ENCODE results near the gene ALMS1.

Gene ALMS1

GRCh38 chr2:73651591-73652230 is 266.1 kb downstream of the ALMS1 start:
- in situ Hi-C loops (cut with HindIII; ENCODE audit: low sequenced_read_pairs) = no loop called here
- DNase-seq (ENCODE audit: low read depth) = no peak
- no peak overlapping the region for H3K4me3 ChIP-seq (ENCODE audit: low read depth, low read length)

DNA sequence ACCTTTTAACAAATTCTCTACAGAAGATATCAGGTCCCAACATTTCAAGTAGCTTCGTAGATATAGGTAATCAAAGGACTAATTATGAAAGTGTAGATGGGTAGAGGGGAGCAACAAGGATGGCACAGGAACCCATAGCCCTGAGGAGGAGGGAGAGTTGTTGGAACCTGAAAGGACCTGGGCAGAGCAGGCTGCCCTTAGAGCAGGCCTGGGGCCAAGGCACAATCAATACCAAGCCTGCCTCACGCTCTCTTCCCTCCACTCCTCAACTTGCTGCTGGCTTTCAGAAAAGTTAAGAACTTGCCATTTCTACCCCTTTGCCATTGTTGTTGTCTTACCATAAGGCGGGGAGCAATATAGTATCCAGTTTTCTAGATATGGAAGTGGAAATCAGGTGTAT is 266.7 kb downstream of the ALMS1 start:
- no peak for DNase-seq (ENCODE audit: low read depth)
- no peak overlapping the region for H3K4me3 ChIP-seq (ENCODE audit: low read depth, low read length)
- in situ Hi-C loops (cut with HindIII; ENCODE audit: low sequenced_read_pairs) = no loop called here
- no peak for TF ChIP-seq CTCF (IDR thresholded peaks at IDR 0.05; ENCODE audit: low read depth, low read length, missing control alignments)

More at GRCh38 chr2:73651591-73652230, 266.1 kb downstream of the ALMS1 start:
- no peak for TF ChIP-seq CTCF (IDR thresholded peaks at IDR 0.05; ENCODE audit: low read depth, low read length, missing control alignments)

- in situ Hi-C loops (cut with HindIII; ENCODE audit: low sequenced_read_pairs) = no loop called here
- DNase-seq (ENCODE audit: low read depth) = no peak
- no peak for TF ChIP-seq CTCF (IDR thresholded peaks at IDR 0.05; ENCODE audit: low read depth, low read length, missing control alignments)
Observed at GRCh38 chr2:73654175-73654574, 268.5 kb downstream of the ALMS1 start.

More at GRCh38 chr2:73654175-73654574, 268.5 kb downstream of the ALMS1 start:
- H3K4me3 ChIP-seq (ENCODE audit: low read depth, low read length) = no peak overlapping the region
